ENCODE data around the gene UBE2D2. TPM values are rescaled to one million over a fixed set of nuclear protein-coding genes. Genes with fewer than 3 reads are reported as not detected.

UBE2D2 gene
- total and polyA plus RNA-seq, 2 of the 13 experiments (the other 11 are each of a cell fraction or from before 2014, with no cell fraction given) = 79.1 to 109 TPM

GRCh38 chr5:139562847-139563246 is 1.7 kb downstream of the UBE2D2 start:
- Histone ChIP-seq H3K9me3 (ENCODE audit: low read length) (no peaks in the 10 kb centered on the region), H3K27me3 (ENCODE audit: control insufficient read depth in 1 of 2, insufficient read depth in 2 of 2, low read length in 2 of 2) (no peaks in the 10 kb centered on the region; a peak in 1 of 5 replicates), H3K4me1 (ENCODE audit: insufficient read depth, low read length) (peaks cover 45% of the 10 kb centered on the region), H3K4me2 (ENCODE audit: low read depth, low read length) (peak overlapping the region; percentile 90), H4K20me1 (ENCODE audit: insufficient read depth, low read length) (peaks cover 36% of the 10 kb centered on the region), H3K4me3 (replicated peaks in 1 of 3; ENCODE audit: insufficient read depth in 1 of 3, low read depth in 2 of 3, low read length in 3 of 3) (peak overlapping the region; percentile 91 to 98 (median 95)), H3K36me3 (replicated peaks in 1 of 2; ENCODE audit: control insufficient read depth in 1 of 2, insufficient read depth in 2 of 2, low read length in 2 of 2) (peaks cover 0 to 2% of the 10 kb centered on the region in 2 experiments; a peak in 4 of 5 replicates), H3K79me2 (ENCODE audit: insufficient read depth, low read length) (peaks cover 67% of the 10 kb centered on the region), H3K27ac (ENCODE audit: extremely low read length, insufficient read depth, low read length) (peak overlapping the region; percentile 95), H2AFZ (ENCODE audit: low read length) (no peak overlapping the region), H3K9ac (ENCODE audit: insufficient read depth, low read depth, low read length) (peak overlapping the region; percentile 96)
- no peak for DNase-seq (ENCODE audit: low spot score)
- in situ Hi-C loops (cut with HindIII; ENCODE audit: extremely low pct_ligation_motif_present, low pct_unique_long_range_greater_than_20kb) = loop anchor here (5.0 kb wide), 1 partner anchor 46 kb away; no protein-coding TSS in a partner anchor
- POLR2A ChIA-PET = interaction anchor here (0.8 to 3.9 kb wide), 6 partner anchors 11 to 124 kb away, joined by 3 to 45 read pairs (median 3); partner anchors contain the start of gene DNAJC18
- ATAC-seq = no peak
- TF ChIP-seq ZNF142 (CRISPR knock-in tag; IDR thresholded peaks at IDR 0.05) (0 out of 2 replicates have a peak, but pooled peaks have one; percentile 17), ZC3H4 (CRISPR knock-in tag; IDR thresholded peaks at IDR 0.05; ENCODE audit: borderline replicate concordance) (no peak), ZNF7 (CRISPR knock-in tag; IDR thresholded peaks at IDR 0.05) (peak; percentile 83), ZNF770 (CRISPR knock-in tag; IDR thresholded peaks at IDR 0.05) (peak; percentile 79), ZNF121 (CRISPR knock-in tag; IDR thresholded peaks at IDR 0.05) (peak; percentile 80)
- BruUV-seq (replicated peaks) = no TSS peak
- no peak for FAIRE-seq
- WGBS (ENCODE audit: low lambda C conversion rate) = 2% methylated on average over 5 of the region's 5 CpGs
- CTCF ChIA-PET (ENCODE audit: low intra/inter-chr PET ratio, low total read pairs) = no interaction called here
- intact Hi-C loops (cut with micrococcal nuclease; ENCODE audit: unreplicated experiment) = loop anchor here (5.0 kb wide), 1 partner anchor 141 kb away; no protein-coding TSS in a partner anchor
